Measurements from ENCODE around the gene ERC2.

ERC2 gene

GRCh38 chr3:55626279-55626665 is 842.0 kb downstream of the ERC2 start:
- no peak for DNase-seq

GRCh38 chr3:55624238-55624637 is 844.0 kb downstream of the ERC2 start:
- DNase-seq, result no peak

GRCh38 chr3:55623786-55624185 is 844.5 kb downstream of the ERC2 start:
- no peak for DNase-seq

GRCh38 chr3:55622733-55623132 is 845.5 kb downstream of the ERC2 start:
- DNase-seq, result no peak

GRCh38 chr3:55622116-55622515 is 846.2 kb downstream of the ERC2 start:
- no peak for DNase-seq

GRCh38 chr3:55621648-55622047 is 846.6 kb downstream of the ERC2 start:
- DNase-seq, result no peak

GRCh38 chr3:55621026-55621422 is 847.2 kb downstream of the ERC2 start:
- no peak for DNase-seq

GRCh38 chr3:55620351-55621025 is 847.8 kb downstream of the ERC2 start:
- DNase-seq, result no peak

GRCh38 chr3:55619046-55619808 is 849.0 kb downstream of the ERC2 start:
- DNase-seq, result no peak

- DNase-seq, result no peak
Observed at GRCh38 chr3:55617385-55617784, 850.9 kb downstream of the ERC2 start.

- DNase-seq, result no peak
Observed at GRCh38 chr3:55616803-55617202, 851.5 kb downstream of the ERC2 start.

GRCh38 chr3:55615694-55616295 is 852.5 kb downstream of the ERC2 start:
- DNase-seq, result no peak

- DNase-seq, result no peak
Observed at GRCh38 chr3:55615039-55615693, 853.1 kb downstream of the ERC2 start.

- DNase-seq, result no peak
Observed at GRCh38 chr3:55611121-55611520, 857.1 kb downstream of the ERC2 start.

- no peak for DNase-seq
Observed at GRCh38 chr3:55609230-55609827, 858.9 kb downstream of the ERC2 start.

GRCh38 chr3:55608301-55608937 is 859.8 kb downstream of the ERC2 start:
- DNase-seq, result no peak

GRCh38 chr3:55607844-55608243 is 860.4 kb downstream of the ERC2 start:
- DNase-seq, result no peak

GRCh38 chr3:55607175-55607574 is 861.1 kb downstream of the ERC2 start:
- no peak for DNase-seq

- no peak for DNase-seq
Observed at GRCh38 chr3:55605443-55606236, 862.6 kb downstream of the ERC2 start.

- DNase-seq, result no peak
Observed at GRCh38 chr3:55604846-55605245, 863.4 kb downstream of the ERC2 start.

- DNase-seq, result no peak
Observed at GRCh38 chr3:55604402-55604801, 863.9 kb downstream of the ERC2 start.
